GM21619 (cell line): ENCODE results near the gene TNFRSF8.

Experiments used
- ATAC-seq: cut with Tn5 transposase; IDR thresholded peaks from one replicate; pipeline ENCODE4 v1.9.1; 2021; ENCODE audit not compliant: unreplicated experiment

Gene TNFRSF8

DNA sequence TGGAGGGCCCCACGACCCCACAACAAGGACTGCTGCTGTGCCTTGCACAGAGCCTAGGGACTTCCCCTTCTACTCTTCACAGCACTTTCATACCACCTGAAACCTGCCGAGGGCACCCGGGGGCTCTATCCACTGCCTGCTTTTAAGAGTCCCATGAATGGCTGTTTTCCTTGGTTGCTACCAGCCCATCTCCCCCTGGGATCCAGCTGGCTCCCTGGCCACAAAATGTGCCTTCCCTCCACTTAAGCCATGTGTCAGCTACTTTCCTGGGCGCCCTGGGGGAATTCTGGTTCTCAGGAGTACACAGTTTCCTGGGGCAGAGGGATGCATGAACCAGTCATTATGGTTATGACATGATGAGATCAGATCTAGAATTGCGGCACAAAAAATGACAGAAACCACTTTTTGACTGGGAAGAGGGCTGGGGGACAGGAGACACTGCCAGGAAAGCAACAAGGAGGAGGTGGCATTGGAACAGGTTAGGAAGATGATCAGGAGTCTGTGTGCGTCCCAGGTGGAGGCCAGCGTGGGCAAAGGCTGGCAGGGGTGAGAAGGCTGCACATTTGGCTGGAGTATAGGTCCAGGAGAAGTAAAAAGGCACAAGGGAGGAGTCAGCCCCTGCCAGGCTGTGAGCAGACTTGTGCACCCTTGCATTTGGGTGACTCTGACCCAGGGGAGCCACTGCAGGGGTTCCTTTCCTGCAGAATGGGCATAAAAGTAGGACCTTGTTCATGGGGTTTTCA lies 3.2 kb upstream of the TNFRSF8 start:
- no peak for ATAC-seq

DNA sequence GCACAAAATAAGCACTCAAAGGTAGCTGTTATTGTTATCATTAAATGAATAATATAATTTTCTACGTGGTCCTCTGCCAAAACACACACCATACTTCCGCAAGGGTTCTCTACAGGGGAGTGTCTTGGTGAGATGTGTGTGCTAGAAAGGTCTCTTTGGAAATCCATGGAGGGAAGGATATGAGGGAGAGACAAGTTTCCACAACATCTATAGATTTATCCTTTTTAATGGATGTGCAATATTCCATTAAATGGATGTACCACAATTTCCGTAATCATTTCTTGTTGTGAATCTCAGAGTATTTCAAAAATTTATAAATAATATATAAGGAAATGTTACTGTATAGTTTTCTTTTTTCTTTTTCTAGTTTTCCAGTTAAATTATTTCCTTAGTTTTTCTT lies 2.6 kb upstream of the TNFRSF8 start:
- ATAC-seq = no peak

DNA sequence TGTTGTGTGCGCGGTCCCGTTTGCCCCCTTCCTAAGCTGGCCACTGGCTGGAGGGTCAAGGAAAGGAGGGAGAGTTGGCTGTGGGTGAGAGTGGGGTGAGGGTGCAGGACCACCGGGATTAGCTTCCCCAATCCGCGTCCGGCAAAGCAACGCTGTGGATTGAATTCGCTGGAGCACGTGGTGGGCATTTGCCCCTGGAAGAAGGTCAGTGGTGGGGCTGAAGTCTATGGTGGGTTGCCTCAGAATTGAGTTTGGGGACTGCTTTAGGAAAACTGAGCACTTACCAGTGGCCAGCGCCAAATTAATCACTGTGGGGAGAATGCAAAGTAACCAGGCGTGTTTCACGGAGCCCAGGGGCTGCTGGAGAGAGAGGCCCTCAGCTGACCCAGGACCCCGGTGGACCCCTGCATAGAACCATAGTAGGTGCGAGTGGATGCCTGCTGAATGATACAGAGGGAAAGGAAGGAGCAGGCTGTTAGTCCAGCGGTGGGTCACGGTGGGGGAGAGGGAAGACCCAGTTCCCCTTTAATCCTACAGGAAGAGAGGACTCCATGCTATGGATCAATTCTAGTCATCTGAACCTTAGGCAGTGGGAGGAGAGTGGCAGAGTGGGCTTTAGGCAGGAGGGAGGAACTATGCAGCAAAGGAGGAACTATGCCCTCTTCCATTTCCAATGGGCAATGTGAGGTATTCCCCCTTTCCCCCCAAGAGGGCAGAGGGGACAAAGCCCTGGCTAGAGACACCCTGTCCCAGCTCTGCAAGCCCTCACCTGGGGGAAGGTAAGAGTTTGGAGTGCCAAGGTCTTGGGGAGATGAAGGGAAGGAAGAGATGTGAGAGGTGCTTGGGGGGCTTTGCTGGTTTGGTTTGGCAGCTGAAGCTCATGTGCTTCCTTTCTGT lies 1.2 kb downstream of the TNFRSF8 start:
- no peak for ATAC-seq

DNA sequence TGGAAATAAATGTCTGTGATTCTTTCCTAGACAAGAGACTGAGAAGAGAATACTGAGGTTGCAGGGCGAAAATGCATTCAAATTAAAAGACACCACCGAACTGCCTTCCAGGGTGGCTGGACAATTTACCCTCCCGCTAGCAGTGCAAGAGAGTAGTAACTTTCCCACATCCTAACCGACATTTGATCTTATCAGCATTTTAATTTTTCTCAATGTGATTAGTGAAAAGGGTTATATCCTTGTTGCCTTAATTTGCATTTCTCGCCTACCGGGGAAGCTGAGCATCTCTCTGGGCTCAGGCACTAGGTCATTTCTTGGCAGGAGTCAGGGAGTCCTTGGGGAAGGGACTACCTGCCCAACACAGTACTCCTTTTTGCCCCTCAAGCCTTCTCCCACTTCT lies 2.8 kb downstream of the TNFRSF8 start:
- no peak for ATAC-seq

DNA sequence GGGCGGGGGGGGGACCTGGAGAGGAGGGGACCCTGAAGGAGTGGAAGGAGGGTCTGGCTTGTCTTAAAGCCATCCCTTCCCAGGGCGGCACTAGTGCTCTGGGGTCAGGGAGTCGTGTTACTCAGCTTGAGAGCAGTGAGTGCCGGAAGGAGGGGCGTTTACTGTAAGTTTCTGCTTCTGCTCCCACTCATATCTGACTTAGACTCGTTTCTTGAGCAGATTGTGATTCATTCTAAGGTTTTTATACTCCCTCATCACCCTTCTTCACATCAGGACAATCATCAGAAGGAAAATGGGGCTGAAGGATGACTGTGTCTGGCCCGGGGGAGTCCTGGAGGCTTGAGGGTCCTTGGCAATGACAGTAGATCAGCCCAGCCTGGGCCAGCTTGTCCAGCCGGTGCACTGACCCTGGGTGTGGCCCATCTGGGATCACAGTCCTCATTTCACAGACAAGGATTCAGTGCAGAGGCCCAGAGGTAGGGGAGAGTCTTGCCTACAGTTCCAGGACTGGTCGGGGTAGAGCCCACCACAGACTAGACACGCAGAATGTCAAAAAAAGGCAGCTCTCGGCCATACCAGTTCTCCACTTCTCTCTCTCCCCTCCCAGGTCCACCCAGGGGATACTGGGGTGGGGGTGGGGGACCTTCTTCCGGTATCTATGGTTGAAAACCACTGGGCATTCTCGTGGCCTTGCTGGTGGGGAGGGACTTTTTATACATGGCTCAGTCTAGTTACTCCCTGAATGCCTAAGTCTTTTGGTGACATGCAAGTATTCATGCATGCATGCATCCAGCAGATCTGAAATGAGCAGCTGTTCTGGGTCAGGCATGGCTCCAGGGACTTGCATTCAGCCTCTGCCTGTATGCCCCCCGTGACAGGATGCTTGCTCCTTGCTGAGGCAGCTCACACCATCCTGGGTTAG lies 5.1 kb downstream of the TNFRSF8 start:
- ATAC-seq = peak; percentile 48

DNA sequence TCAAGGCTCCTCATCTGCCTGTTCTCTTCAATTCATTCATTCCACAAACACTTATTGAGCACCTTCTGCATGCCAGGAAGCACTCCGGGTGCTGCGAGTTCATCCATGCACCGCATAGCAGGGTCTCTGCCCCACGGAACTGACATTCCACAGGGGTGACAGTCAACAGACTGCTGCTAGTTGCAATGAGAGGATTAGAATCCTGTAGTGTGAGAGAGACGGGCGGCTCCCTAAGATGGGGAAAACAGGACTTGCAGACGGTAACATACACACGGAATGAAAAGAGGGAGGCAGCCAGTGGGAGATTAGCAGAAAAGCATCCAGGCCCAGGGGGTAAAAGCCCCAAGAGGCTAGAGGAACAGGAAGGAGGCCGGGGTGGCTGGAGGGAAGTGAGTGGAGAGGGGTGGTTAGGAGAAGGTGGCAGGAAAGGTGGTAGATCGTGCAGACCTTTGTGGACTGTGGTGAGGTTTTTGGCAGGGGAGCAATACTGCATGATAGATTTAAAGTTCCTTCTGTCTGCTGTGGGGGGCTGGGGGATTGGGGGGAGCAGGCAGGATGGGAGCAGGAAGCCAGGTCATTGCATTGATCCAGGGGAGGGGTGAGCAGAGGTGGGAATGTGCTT lies 6.6 kb downstream of the TNFRSF8 start:
- no peak for ATAC-seq

DNA sequence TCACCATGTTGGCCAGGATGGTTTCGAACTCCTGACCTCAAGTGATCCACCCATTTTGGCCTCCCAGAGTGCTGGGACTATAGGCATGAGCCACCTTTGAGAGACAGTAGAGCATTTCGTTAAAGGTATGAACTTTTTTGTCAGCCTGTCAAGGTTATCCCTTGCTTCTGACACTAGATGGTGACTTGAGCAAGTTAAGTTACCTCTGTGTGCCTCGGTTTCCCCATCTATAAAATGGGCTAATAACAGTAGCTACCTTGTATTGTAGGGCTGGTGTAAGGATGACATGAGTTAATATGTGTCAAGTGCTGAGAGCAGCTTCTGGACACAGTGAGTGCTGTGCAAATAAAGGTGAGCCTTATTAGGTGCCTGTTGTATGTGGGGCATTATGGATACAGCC lies 8.8 kb downstream of the TNFRSF8 start:
- no peak for ATAC-seq

DNA sequence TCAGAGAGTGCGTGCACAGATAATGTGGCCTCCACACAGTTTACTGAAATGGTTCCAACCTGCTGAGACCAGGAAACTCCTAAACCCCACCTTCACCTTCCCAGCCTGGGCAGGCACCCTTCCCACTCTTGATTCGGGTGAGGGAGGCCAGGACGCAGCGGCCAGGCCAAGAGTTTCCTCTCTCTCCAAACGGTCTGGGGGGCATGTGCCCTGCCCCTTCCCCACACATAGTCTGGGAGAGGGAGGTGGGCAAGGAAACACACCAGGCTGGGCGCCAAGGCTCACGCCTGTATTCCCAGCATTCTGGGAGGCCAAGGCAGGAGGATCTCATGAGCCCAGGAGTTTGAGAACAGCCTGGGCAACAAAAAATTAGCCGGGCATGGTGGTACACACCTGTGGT lies 9.6 kb downstream of the TNFRSF8 start:
- ATAC-seq = no peak

DNA sequence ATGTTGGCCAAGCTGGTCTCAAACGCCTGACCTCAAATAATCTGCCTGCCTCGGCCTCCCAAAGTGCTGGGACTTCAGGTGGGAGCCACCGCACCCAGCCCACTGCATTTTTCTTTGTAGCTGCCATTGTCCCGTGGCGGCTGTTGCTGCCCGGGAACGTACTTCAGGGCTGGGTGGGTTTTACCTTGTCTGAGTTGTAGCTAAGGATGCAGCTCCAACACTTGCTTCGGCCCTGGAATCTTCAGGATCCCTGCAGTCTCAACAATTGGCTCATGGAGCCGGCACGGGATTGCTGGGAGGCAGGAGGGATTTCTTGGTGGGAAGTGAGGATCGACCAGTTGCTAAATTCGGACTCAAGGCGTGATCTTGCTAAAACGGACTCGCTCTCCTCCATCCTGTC lies 10.7 kb downstream of the TNFRSF8 start:
- no peak for ATAC-seq

DNA sequence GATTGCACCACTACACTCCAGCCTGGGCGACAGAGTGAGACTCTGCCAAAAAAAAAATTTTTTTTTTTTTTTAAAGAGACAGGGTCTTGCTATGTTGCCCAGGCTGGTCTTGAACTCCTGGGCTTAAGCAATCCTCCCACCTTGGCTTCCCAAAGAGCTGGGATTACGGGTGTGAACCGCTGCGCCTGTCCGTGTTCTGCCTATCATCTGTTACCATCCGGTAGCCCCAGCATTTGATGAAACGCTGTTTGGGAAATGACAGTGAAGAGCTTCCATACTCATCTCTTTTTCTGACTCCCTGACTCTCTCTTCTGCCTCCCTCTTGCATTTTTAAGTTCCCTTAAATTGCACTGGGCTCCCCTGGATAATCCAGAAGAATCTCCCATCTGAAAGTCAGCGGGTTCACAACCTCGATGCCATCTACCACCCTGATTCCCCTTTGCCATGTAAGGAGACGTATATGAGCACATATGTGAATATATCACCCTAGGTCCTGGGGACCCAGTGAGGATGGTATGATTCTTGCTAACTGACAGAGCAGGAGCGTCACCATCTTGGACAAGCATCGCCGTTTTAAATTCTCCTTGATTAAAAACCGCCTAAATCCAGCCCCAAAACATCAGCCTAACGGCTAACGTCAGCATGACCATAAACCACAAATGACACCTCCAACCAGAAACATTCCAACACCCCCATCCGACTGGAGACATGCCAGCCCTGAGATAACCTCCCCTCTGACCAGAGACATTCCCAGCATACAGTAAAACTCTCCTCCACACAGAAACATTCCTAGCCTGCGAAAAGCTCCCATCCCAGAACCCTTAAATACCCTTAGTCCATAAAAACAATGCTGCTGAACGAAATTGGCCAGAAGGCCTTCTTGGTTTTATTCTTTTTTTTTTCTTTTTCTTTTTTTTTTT lies 12.4 kb downstream of the TNFRSF8 start:
- ATAC-seq = no peak

DNA sequence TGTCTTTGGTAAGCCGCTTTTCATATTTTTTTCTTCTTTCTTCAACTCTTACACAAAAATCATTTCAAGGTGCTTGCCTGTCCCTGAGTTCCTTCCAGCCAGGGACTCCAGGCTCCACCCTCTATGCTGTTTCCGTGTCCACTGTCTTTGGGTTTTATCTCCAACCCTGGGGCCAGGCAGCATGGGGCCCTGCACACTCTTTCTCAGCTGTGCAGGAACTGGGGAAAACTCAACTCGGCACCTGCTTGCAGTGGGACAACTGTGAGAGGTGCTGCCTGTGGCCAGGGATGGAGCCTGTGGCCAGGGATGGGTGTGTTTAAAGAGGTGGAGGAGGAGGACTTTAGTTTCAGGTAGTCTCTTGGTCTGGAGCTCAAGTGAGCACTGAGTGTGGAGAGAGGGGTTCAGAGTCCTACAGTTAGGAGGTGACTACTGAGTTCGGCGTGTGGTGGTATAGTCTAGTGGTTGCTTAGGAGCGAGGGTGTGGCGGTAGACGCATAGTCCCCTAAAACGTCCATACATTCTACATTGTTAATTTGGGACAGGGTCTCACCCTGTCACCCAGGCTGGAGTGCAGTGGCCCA lies 13.4 kb downstream of the TNFRSF8 start:
- ATAC-seq = no peak

DNA sequence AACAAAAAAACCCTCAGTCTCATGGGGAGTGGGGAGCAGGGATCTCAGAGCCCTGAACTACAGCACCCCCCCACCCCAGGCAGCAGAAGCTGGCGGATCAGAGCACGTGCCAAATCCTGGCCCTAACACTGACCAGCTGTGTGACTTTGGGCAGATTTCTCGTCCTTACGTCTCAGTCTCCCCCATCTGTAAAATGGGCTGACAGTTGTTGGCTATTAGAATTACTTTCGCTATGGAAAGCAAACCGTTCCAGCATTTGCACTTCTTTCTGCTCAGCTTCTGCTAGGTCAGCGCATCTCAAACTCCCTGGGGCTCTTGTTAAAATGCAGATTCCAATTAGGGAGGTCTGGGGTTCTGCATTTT lies 15.5 kb downstream of the TNFRSF8 start:
- no peak for ATAC-seq

DNA sequence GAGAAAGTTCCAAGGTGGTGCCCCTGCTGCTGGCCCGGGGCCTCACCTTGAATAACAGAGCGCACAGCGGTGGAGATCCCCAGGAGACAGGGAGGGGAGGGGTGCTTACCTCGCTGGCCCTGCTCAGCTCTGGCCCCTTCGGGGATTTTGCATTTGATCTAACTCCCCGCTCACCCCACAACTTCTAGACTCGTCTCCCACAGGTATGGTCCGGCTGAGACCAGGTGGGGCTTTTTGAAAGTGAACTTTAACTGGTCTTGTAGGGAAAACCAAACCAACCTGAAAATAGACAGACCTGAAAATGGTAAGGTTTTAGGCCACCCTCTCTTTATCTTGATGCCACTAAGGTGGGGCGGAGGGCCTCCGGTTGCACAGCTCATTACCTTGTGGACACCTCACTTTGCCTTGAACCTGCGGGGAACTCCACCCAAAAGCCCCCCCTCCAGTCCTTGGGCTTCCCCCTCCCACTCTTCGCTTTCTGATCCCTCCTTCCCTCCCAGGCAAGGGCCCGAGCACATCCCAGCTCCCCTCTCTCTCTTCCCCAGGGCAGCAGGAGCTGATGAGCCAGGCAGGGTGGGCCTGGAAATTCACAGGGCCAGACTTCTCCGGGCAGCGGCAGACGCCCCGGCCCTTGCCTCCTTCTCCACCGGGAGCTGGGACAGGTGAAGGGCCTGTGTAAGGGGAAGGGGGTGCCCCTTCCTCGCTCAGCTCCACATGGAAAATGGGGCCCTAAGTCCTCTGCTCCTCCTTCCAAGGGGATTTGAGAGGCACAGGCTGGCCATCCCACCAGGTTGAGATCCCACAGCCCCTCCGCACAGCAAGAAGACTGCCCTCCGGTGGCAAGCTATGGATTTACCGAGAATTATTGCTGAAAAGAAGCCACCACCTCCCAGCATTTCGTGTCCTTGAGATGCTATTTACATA lies 16.1 kb downstream of the TNFRSF8 start:
- peak; percentile 62 for ATAC-seq

DNA sequence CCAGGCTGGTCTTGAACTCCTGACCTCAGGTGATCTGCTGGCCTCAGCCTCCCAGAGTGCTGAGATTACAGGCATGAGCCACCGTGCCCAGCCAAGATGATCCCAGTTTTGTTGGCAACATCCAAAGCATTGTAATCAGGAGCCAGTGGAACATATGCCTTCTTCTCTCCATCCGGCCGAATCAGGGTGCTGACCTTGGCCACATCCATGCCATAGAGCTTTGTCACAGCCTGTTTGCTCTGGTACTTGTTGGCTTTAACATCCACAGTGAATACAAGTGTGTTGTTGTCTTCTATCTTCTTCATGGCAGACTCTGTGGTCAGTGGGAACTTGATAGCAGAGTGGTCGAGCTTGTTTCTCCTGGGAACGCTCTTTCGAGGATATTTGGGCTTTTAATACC lies 17.1 kb downstream of the TNFRSF8 start:
- no peak for ATAC-seq

DNA sequence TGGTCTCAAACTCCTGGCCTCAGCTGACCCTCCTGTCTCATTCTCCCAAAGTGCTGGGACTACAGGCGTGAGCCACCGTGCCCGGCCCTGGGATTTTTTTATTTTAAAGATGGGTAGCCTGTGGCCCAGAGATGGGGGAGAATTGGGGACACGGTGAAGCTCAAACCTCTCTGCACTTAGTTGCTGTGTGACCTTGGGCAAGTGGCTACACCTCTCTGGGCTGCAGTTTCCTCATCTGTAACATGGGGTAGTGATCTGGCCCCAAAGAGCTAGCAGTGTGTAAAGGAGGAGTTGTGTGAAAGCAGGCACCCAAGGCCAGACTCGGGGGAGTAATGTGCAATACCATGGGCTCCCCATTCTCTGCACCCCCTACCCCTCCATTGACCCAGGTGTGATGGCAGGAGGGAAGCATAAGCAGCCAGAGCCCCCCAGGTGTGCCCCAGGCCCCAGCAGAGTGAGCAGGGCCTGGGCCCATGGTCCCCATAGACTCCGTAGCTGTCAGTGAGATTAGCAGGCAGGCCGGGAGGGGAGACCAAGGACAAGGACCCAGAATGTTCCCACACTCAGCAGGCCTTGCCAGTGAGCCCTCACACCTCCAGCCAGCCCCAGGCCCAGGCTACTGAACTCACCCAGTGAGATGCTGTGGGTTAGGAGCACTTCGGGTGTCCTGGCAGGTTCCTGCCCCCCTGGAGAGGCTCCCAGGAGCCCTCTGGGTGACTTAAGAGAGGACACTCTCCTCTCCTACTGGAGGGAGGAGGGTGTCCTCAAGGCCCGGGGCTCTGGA lies 17.9 kb downstream of the TNFRSF8 start:
- ATAC-seq = no peak

DNA sequence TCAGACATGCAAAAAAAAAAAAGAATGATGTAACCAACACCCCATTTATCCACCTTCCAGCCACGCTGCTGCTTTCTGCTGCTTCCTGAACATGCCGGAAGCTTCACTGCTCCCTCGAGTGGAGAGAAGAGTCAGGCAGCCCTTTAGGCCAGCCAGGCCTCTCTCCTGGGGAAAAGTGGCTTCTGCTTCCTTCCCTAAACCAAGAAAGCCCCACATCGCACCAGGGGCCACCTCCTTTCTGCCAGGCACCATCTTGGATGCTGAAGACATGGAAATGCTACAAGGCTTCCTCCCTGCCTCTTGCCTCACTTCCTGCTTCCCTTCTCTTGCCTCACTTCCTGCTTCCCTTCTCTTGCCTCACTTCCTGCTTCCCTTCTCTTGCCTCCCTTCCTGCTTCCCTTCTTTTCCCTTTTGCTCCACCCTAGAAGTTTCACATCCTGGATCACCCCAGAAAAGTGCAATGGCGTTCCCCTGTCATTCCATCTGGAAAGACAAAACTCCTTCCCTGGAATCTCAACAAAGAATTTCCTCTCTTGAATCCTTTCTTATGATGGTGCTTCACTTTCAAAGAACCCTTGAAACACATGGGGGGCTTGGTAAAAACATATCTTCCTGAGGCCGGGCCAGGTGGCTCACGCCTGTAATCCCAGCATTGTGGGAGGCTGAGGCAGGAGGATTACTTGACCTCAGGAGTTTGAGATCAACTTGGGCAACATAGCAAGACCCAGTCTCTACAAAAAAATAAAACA lies 18.7 kb downstream of the TNFRSF8 start:
- ATAC-seq = no peak

DNA sequence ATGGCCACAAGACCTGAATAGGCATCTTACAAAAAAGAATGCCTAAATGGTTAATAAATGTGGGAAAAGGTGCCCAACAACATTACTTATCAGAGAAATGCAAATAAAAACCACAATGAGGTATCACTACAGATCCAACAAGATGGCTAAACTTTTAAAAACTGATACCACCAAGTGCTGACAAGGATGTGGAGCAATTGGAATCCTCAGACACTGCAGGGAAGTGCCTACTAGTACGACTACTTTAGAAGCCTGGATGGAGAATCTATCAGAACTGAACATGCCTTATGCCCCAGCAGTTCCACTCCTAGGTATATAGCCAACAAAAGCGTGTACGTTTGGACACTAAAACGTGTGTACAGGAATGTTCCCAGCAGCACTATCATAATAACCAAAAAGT lies 19.9 kb downstream of the TNFRSF8 start:
- no peak for ATAC-seq
